Caco-2 (cell line): ENCODE measurements around the gene PTK7. TPM values are rescaled to one million over a fixed set of nuclear protein-coding genes. Genes with fewer than 3 reads are reported as not detected.
A peak's percentile ranks its signal among the peaks of the same experiment; 100 is the strongest.

Experiments
- BruUV-seq: library from RNA; stranded (reverse); fragments of 400-500 nt; replicated peaks from 2 replicates; lab custom pipeline; 2021; lab: Mats Ljungman, UMichigan
- CTCF ChIA-PET: fragments of 300-600 bp; sonication (Branson Sonifier 250); formaldehyde crosslinking; loops from one replicate; lab custom pipeline; 2022; ENCODE audit warnings: antibody characterized with exemption; lab: Charles Lee
- POLR2A ChIA-PET: fragments of 300-600 bp; sonication (Branson Sonifier 250); formaldehyde crosslinking; loops from one replicate; lab custom pipeline; 2022; ENCODE audit warnings: antibody characterized with exemption; lab: Charles Lee
- DNase-seq, 2 experiments: peaks; one replicate each; pipeline versions ENCODE4 v3.0.0 to v3.0.0-alpha.2; 2020 to 2022
- H3K27me3 ChIP-seq: replicated peaks from 2 replicates; pipeline ENCODE4 v1.6.0; 2011; ENCODE audit warnings: low read length; ENCODE audit not compliant: control insufficient read depth, insufficient read depth
- H3K36me3 ChIP-seq: 2 replicates; pipeline ENCODE4 v1.5.1; 2011; ENCODE audit warnings: low read length; ENCODE audit not compliant: control insufficient read depth, insufficient read depth
- H3K4me1 ChIP-seq: fragments of 250-450 bp; sonication (Bioruptor Pico); 2 replicates; pipeline ENCODE4 v1.5.1; 2020; ENCODE audit warnings: mild to moderate bottlenecking
- H3K4me3 ChIP-seq: 2 replicates; pipeline ENCODE4 v1.5.1; 2011; ENCODE audit warnings: low read depth, mild to moderate bottlenecking, control low read depth, low read length
- H3K9me3 ChIP-seq: fragments of 250-450 bp; sonication (Bioruptor Pico); 2 replicates; pipeline ENCODE4 v1.5.1; 2020; ENCODE audit warnings: mild to moderate bottlenecking, moderate library complexity
- H3K27ac Mint-ChIP-seq: one replicate; pipeline ENCODE4 v1.8.0; 2022; ENCODE audit warnings: mixed read lengths; ENCODE audit not compliant: unreplicated experiment
- H3K27me3 Mint-ChIP-seq: one replicate; pipeline ENCODE4 v1.8.0; 2022; ENCODE audit warnings: mixed read lengths; ENCODE audit not compliant: insufficient read depth, unreplicated experiment
- H3K36me3 Mint-ChIP-seq: one replicate; pipeline ENCODE4 v1.8.0; 2022; ENCODE audit warnings: mild to moderate bottlenecking, mixed read lengths; ENCODE audit not compliant: insufficient read depth, unreplicated experiment
- H3K4me1 Mint-ChIP-seq: one replicate; pipeline ENCODE4 v1.8.0; 2022; ENCODE audit warnings: low read depth, mixed read lengths; ENCODE audit not compliant: unreplicated experiment
- H3K4me3 Mint-ChIP-seq: one replicate; pipeline ENCODE4 v1.8.0; 2022; ENCODE audit warnings: mild to moderate bottlenecking, moderate library complexity, mixed read lengths; ENCODE audit not compliant: unreplicated experiment
- H3K9me3 Mint-ChIP-seq: one replicate; pipeline ENCODE4 v1.8.0; 2022; ENCODE audit warnings: mixed read lengths; ENCODE audit not compliant: unreplicated experiment
- CTCF ChIP-seq, 2 experiments: fragments of 200-600 bp in 1 of 2; IDR thresholded peaks; 1 replicate in 1 of 2; 2 replicates in 1 of 2; pipeline versions ENCODE4 v1.5.1 to v1.8.0; 2011 to 2022; ENCODE audit warnings: antibody characterized with exemption in 1 of 2, control low read depth in 1 of 2, inconsistent platforms in 1 of 2, low read depth in 1 of 2, low read length in 1 of 2, mild to moderate bottlenecking in 1 of 2, moderate library complexity in 1 of 2; ENCODE audit not compliant: insufficient read depth in 1 of 2, severe bottlenecking in 1 of 2, unreplicated experiment in 1 of 2
- intact Hi-C: fragments of 100-400 bp; cut with micrococcal nuclease; formaldehyde crosslinking; loops from one replicate; pipeline ENCODE4 v1.10.0; 2022; ENCODE audit not compliant: unreplicated experiment
- total RNA-seq: library from RNA; stranded (reverse); gene quantifications from 2 replicates; pipeline ENCODE4 v1.2.3, GENCODE V29; 2022

Gene PTK7
- total RNA-seq, 1 experiment from 2014 or later, result 180 TPM

GRCh38 chr6:43082806-43083655 is 6.9 kb downstream of the PTK7 start:
- H3K27me3 ChIP-seq, result no peaks in the 10 kb centered on the region
- H3K9me3 ChIP-seq, result no peaks in the 10 kb centered on the region
- peaks cover 10% of the 10 kb centered on the region for H3K4me1 ChIP-seq
- Mint-ChIP-seq H3K4me3 (no peak overlapping the region), H3K27ac (peak overlapping the region; percentile 26), H3K4me1 (peaks cover 12% of the 10 kb centered on the region), H3K36me3 (peaks cover 8% of the 10 kb centered on the region), H3K27me3 (no peaks in the 10 kb centered on the region), H3K9me3 (no peaks in the 10 kb centered on the region)
- ChIA-PET CTCF (no interaction called here), POLR2A (no interaction called here)
- no peak for DNase-seq
- TF ChIP-seq CTCF (IDR thresholded peaks at IDR 0.05; ENCODE audit: insufficient read depth in 1 of 2, low read depth in 1 of 2, low read length in 1 of 2, severe bottlenecking in 1 of 2, unreplicated experiment in 1 of 2), result no peak
- intact Hi-C loops, result no loop called here
- no peak overlapping the region for H3K4me3 ChIP-seq
- no TSS peak for BruUV-seq
- H3K36me3 ChIP-seq, result no peaks in the 10 kb centered on the region

GRCh38 chr6:43086022-43086658 is 10.0 kb downstream of the PTK7 start:
- Mint-ChIP-seq H3K36me3 (peaks cover 14% of the 10 kb centered on the region), H3K4me1 (peaks cover 22% of the 10 kb centered on the region), H3K27me3 (no peaks in the 10 kb centered on the region), H3K4me3 (no peak overlapping the region), H3K9me3 (no peaks in the 10 kb centered on the region), H3K27ac (peak overlapping the region; percentile 35)
- no peak for TF ChIP-seq CTCF (IDR thresholded peaks at IDR 0.05; ENCODE audit: insufficient read depth in 1 of 2, low read depth in 1 of 2, low read length in 1 of 2, severe bottlenecking in 1 of 2, unreplicated experiment in 1 of 2)
- no peaks in the 10 kb centered on the region for H3K9me3 ChIP-seq
- DNase-seq, result no peak
- H3K4me1 ChIP-seq, result peaks cover 32% of the 10 kb centered on the region
- no TSS peak for BruUV-seq
- no peaks in the 10 kb centered on the region for H3K36me3 ChIP-seq
- intact Hi-C loops, result no loop called here
- POLR2A ChIA-PET, result no interaction called here
- no peaks in the 10 kb centered on the region for H3K27me3 ChIP-seq
- H3K4me3 ChIP-seq, result no peak overlapping the region
- CTCF ChIA-PET, result interaction anchor here (0.6 kb wide), 1 partner anchor 71 kb away, joined by 3 read pairs; no protein-coding TSS in a partner anchor

- Mint-ChIP-seq H3K27ac (peak overlapping the region; percentile 90), H3K27me3 (no peaks in the 10 kb centered on the region), H3K9me3 (no peaks in the 10 kb centered on the region), H3K4me1 (peaks cover 27% of the 10 kb centered on the region), H3K36me3 (peaks cover 16% of the 10 kb centered on the region), H3K4me3 (peak overlapping the region; percentile 67)
- DNase-seq, result no peak
- H3K4me1 ChIP-seq, result peaks cover 55% of the 10 kb centered on the region
- H3K4me3 ChIP-seq, result no peak overlapping the region
- no peaks in the 10 kb centered on the region for H3K9me3 ChIP-seq
- POLR2A ChIA-PET, result no interaction called here
- H3K36me3 ChIP-seq, result no peaks in the 10 kb centered on the region
- H3K27me3 ChIP-seq, result no peaks in the 10 kb centered on the region
- no peak for TF ChIP-seq CTCF (IDR thresholded peaks at IDR 0.05; ENCODE audit: insufficient read depth in 1 of 2, low read depth in 1 of 2, low read length in 1 of 2, severe bottlenecking in 1 of 2, unreplicated experiment in 1 of 2)
- BruUV-seq, result no TSS peak
- intact Hi-C loops, result no loop called here
- CTCF ChIA-PET, result no interaction called here
Observed at GRCh38 chr6:43088654-43089056, 12.5 kb downstream of the PTK7 start.
